BLaER1 (cell line): ENCODE results near the gene WLS.
"Not testable (repeated sequence)": the region's sequence is repeated elsewhere in the genome, so short reads cannot be mapped to it uniquely, and the experiment has no call there.

ENCODE experiments used
- H3K27ac ChIP-seq: shearing (Covaris generic); formaldehyde crosslinking; 2 replicates; pipeline ENCODE4 v1.8.1; 2022
- H3K27me3 ChIP-seq: shearing (Covaris generic); formaldehyde crosslinking; 2 replicates; pipeline ENCODE4 v1.8.1; 2022
- H3K36me3 ChIP-seq: shearing (Covaris generic); formaldehyde crosslinking; 2 replicates; pipeline ENCODE4 v1.8.1; 2022
- H3K4me1 ChIP-seq: shearing (Covaris generic); formaldehyde crosslinking; 2 replicates; pipeline ENCODE4 v1.8.1; 2022
- H3K4me2 ChIP-seq: shearing (Covaris generic); formaldehyde crosslinking; 2 replicates; pipeline ENCODE4 v1.8.1; 2022
- H3K4me3 ChIP-seq: shearing (Covaris generic); formaldehyde crosslinking; 2 replicates; pipeline ENCODE4 v1.8.1; 2022
- H3K9ac ChIP-seq: shearing (Covaris generic); formaldehyde crosslinking; 2 replicates; pipeline ENCODE4 v1.8.1; 2022
- H3K9me3 ChIP-seq: shearing (Covaris generic); formaldehyde crosslinking; 2 replicates; pipeline ENCODE4 v1.8.1; 2022
- H4K20me1 ChIP-seq: shearing (Covaris generic); formaldehyde crosslinking; 2 replicates; pipeline ENCODE4 v1.8.1; 2022
- Cebpa-rat ChIP-seq: shearing (Covaris generic); IDR thresholded peaks from 2 replicates; pipeline ENCODE4 v1.8.1; 2022

WLS gene

GRCh38 chr1:68168545-68169171 is 63.7 kb downstream of the WLS start:
- TF ChIP-seq Cebpa-rat: no peak
- Histone ChIP-seq H4K20me1 (no peaks in the 10 kb centered on the region), H3K27me3 (no peaks in the 10 kb centered on the region)

GRCh38 chr1:68167211-68167610 is 65.1 kb downstream of the WLS start:
- H3K4me2 ChIP-seq: no peak overlapping the region
- H3K4me1 ChIP-seq: peaks cover under 1% of the 10 kb centered on the region; the same call in 1 of the 2 replicates
- H3K27me3 ChIP-seq: no peaks in the 10 kb centered on the region
- no peaks in the 10 kb centered on the region for H4K20me1 ChIP-seq
- H3K27ac ChIP-seq: no peak overlapping the region
- H3K9ac ChIP-seq: no peak overlapping the region
- peaks cover 6% of the 10 kb centered on the region; the same call in 1 of the 2 replicates for H3K9me3 ChIP-seq
- no peak for TF ChIP-seq Cebpa-rat
- H3K4me3 ChIP-seq: no peak overlapping the region
- H3K36me3 ChIP-seq: no peaks in the 10 kb centered on the region

More at GRCh38 chr1:68168545-68169171, 63.7 kb downstream of the WLS start:
- H3K27ac ChIP-seq: no peak overlapping the region
- H3K9me3 ChIP-seq: no peaks in the 10 kb centered on the region
- no peaks in the 10 kb centered on the region for H3K36me3 ChIP-seq
- H3K9ac ChIP-seq: no peak overlapping the region
- 0 out of 2 replicates have a peak, but pooled peaks cover 6% of the 10 kb centered on the region for H3K4me1 ChIP-seq
- H3K4me3 ChIP-seq: no peak overlapping the region
- H3K4me2 ChIP-seq: no peak overlapping the region

GRCh38 chr1:68166348-68166747 is 66.0 kb downstream of the WLS start:
- Histone ChIP-seq H3K9ac (no peak overlapping the region), H3K9me3 (peaks cover 6% of the 10 kb centered on the region; the same call in 1 of the 2 replicates), H3K27me3 (no peaks in the 10 kb centered on the region), H3K27ac (no peak overlapping the region), H3K4me1 (peaks cover 9% of the 10 kb centered on the region; the same call in 1 of the 2 replicates), H3K4me2 (no peak overlapping the region), H3K4me3 (no peak overlapping the region), H4K20me1 (no peaks in the 10 kb centered on the region), H3K36me3 (no peaks in the 10 kb centered on the region)
- no peak for TF ChIP-seq Cebpa-rat

GRCh38 chr1:68165665-68166064 is 66.7 kb downstream of the WLS start:
- Histone ChIP-seq H4K20me1 (no peaks in the 10 kb centered on the region), H3K27ac (no peak overlapping the region)

GRCh38 chr1:68164918-68165317 is 67.4 kb downstream of the WLS start:
- Histone ChIP-seq H4K20me1 (no peaks in the 10 kb centered on the region), H3K27ac (no peak overlapping the region), H3K9me3 (peaks cover 6% of the 10 kb centered on the region; the same call in 1 of the 2 replicates), H3K4me1 (peaks cover 22% of the 10 kb centered on the region; the same call in 1 of the 2 replicates), H3K4me2 (no peak overlapping the region), H3K36me3 (no peaks in the 10 kb centered on the region), H3K4me3 (no peak overlapping the region), H3K27me3 (no peaks in the 10 kb centered on the region), H3K9ac (no peak overlapping the region)
- no peak for TF ChIP-seq Cebpa-rat

More at GRCh38 chr1:68165665-68166064, 66.7 kb downstream of the WLS start:
- H3K9ac ChIP-seq: no peak overlapping the region
- H3K9me3 ChIP-seq: peaks cover 6% of the 10 kb centered on the region; the same call in 1 of the 2 replicates
- H3K4me2 ChIP-seq: no peak overlapping the region
- no peaks in the 10 kb centered on the region for H3K36me3 ChIP-seq
- H3K4me3 ChIP-seq: no peak overlapping the region
- TF ChIP-seq Cebpa-rat: no peak
- no peaks in the 10 kb centered on the region for H3K27me3 ChIP-seq
- peaks cover 15% of the 10 kb centered on the region; the same call in 1 of the 2 replicates for H3K4me1 ChIP-seq

GRCh38 chr1:68163220-68163619 is 69.1 kb downstream of the WLS start:
- H3K27me3 ChIP-seq: no peaks in the 10 kb centered on the region
- no peaks in the 10 kb centered on the region for H4K20me1 ChIP-seq
- peaks cover 6% of the 10 kb centered on the region; the same call in 1 of the 2 replicates for H3K9me3 ChIP-seq
- no peak overlapping the region for H3K27ac ChIP-seq
- H3K4me2 ChIP-seq: no peak overlapping the region
- TF ChIP-seq Cebpa-rat: no peak
- peaks cover 28% of the 10 kb centered on the region; the same call in 1 of the 2 replicates for H3K4me1 ChIP-seq
- H3K4me3 ChIP-seq: no peak overlapping the region
- H3K36me3 ChIP-seq: no peaks in the 10 kb centered on the region
- H3K9ac ChIP-seq: no peak overlapping the region

- H3K27me3 ChIP-seq: no peaks in the 10 kb centered on the region
- H3K4me3 ChIP-seq: no peak overlapping the region
- no peak for TF ChIP-seq Cebpa-rat
- no peaks in the 10 kb centered on the region for H3K36me3 ChIP-seq
- peaks cover 28% of the 10 kb centered on the region; the same call in 1 of the 2 replicates for H3K4me1 ChIP-seq
- H3K9me3 ChIP-seq: peaks cover 6% of the 10 kb centered on the region; the same call in 1 of the 2 replicates
- H3K4me2 ChIP-seq: no peak overlapping the region
- no peak overlapping the region for H3K9ac ChIP-seq
- H4K20me1 ChIP-seq: no peaks in the 10 kb centered on the region
- no peak overlapping the region for H3K27ac ChIP-seq
Observed at GRCh38 chr1:68162761-68163160, 69.6 kb downstream of the WLS start.

- not testable (repeated sequence) for H4K20me1 ChIP-seq, H3K4me3 ChIP-seq, H3K9ac ChIP-seq, H3K9me3 ChIP-seq, H3K27ac ChIP-seq, H3K36me3 ChIP-seq, H3K27me3 ChIP-seq
- Histone ChIP-seq H3K4me2 (peak overlapping the region; percentile 50; the same call in 1 of the 2 replicates), H3K4me1 (peaks cover 35% of the 10 kb centered on the region; the same call in 1 of the 2 replicates)
Observed at GRCh38 chr1:68161672-68162071, 70.7 kb downstream of the WLS start.

- H3K9me3 ChIP-seq, H3K27me3 ChIP-seq, H3K36me3 ChIP-seq, H3K4me3 ChIP-seq, H3K27ac ChIP-seq, H4K20me1 ChIP-seq, H3K9ac ChIP-seq: not testable (repeated sequence)
- Histone ChIP-seq H3K4me1 (peaks cover 35% of the 10 kb centered on the region; the same call in 1 of the 2 replicates), H3K4me2 (peak overlapping the region; percentile 50)
Observed at GRCh38 chr1:68160935-68161334, 71.4 kb downstream of the WLS start.

- Histone ChIP-seq H3K4me1 (peaks cover 35% of the 10 kb centered on the region; the same call in 1 of the 2 replicates), H3K27ac (no peak overlapping the region), H3K9ac (no peak overlapping the region), H3K36me3 (no peaks in the 10 kb centered on the region), H3K27me3 (no peaks in the 10 kb centered on the region), H3K4me2 (peak overlapping the region; percentile 50; the same call in 1 of the 2 replicates), H3K9me3 (peaks cover 6% of the 10 kb centered on the region; the same call in 1 of the 2 replicates), H3K4me3 (no peak overlapping the region), H4K20me1 (no peaks in the 10 kb centered on the region)
- TF ChIP-seq Cebpa-rat: no peak
Observed at GRCh38 chr1:68160021-68160420, 72.3 kb downstream of the WLS start.
